HG02943 (cell line): ENCODE data around the gene OR8I2.
"Not testable (repeated sequence)": the region's sequence is repeated elsewhere in the genome, so short reads cannot be mapped to it uniquely, and the experiment has no call there.

Experiments used
- ATAC-seq: cut with Tn5 transposase; IDR thresholded peaks from one replicate; pipeline ENCODE4 v1.9.1; 2021; ENCODE audit warnings: mild to moderate bottlenecking, low read depth, moderate library complexity; ENCODE audit not compliant: unreplicated experiment

The OR8I2 gene

GRCh38 chr11:56093008-56093407 is at the start of gene OR8I2:
Gene OR8I2 (plus strand): TSS chr11:56093308. CDS start chr11:56093308, 0 bp downstream.
- no peak for ATAC-seq

GRCh38 chr11:56045538-56045937 is 47.6 kb upstream of the OR8I2 start:
- ATAC-seq: no peak

- ATAC-seq: no peak
These were observed 44.6 kb upstream of the OR8I2 start for GRCh38 chr11:56048480-56048879.

- ATAC-seq: no peak
These were observed 43.6 kb upstream of the OR8I2 start for GRCh38 chr11:56049487-56049886.

GRCh38 chr11:56056366-56056765 is 36.7 kb upstream of the OR8I2 start:
- not testable (repeated sequence) for ATAC-seq

GRCh38 chr11:56057661-56058237 is 35.4 kb upstream of the OR8I2 start:
- not testable (repeated sequence) for ATAC-seq

- ATAC-seq: not testable (repeated sequence)
These were observed 34.8 kb upstream of the OR8I2 start for GRCh38 chr11:56058260-56058780.

- no peak for ATAC-seq
These were observed 26.1 kb upstream of the OR8I2 start for GRCh38 chr11:56066980-56067379.

- no peak for ATAC-seq
These were observed 3.4 kb upstream of the OR8I2 start for GRCh38 chr11:56089697-56090096.

- ATAC-seq: no peak
These were observed 10.2 kb downstream of the OR8I2 start, which contains the start of gene OR8H2 for GRCh38 chr11:56103210-56103737. Gene OR8H2 (plus strand): TSS chr11:56103687. CDS start chr11:56105043, 1,356 bp downstream.

- no peak for ATAC-seq
These were observed 29.0 kb downstream of the OR8I2 start, which contains the start of gene OR8H3 for GRCh38 chr11:56122073-56122472. Gene OR8H3 (plus strand): TSS chr11:56122373. CDS start chr11:56122373, 0 bp downstream.

GRCh38 chr11:56140151-56140661 is 47.1 kb downstream of the OR8I2 start, which contains the start of gene OR8J3:
Gene OR8J3 (minus strand): TSS chr11:56140201. CDS start chr11:56137718, 2,483 bp downstream.
- ATAC-seq: no peak

GRCh38 chr11:56143681-56144080 is 50.6 kb downstream of the OR8I2 start:
- ATAC-seq: not testable (repeated sequence)
